ENCODE results near the gene IFITM10.

IFITM10 gene

GRCh38 chr11:1750840-1751530 lies 590 bp upstream of the IFITM10 start:
- no peak for FAIRE-seq

DNA sequence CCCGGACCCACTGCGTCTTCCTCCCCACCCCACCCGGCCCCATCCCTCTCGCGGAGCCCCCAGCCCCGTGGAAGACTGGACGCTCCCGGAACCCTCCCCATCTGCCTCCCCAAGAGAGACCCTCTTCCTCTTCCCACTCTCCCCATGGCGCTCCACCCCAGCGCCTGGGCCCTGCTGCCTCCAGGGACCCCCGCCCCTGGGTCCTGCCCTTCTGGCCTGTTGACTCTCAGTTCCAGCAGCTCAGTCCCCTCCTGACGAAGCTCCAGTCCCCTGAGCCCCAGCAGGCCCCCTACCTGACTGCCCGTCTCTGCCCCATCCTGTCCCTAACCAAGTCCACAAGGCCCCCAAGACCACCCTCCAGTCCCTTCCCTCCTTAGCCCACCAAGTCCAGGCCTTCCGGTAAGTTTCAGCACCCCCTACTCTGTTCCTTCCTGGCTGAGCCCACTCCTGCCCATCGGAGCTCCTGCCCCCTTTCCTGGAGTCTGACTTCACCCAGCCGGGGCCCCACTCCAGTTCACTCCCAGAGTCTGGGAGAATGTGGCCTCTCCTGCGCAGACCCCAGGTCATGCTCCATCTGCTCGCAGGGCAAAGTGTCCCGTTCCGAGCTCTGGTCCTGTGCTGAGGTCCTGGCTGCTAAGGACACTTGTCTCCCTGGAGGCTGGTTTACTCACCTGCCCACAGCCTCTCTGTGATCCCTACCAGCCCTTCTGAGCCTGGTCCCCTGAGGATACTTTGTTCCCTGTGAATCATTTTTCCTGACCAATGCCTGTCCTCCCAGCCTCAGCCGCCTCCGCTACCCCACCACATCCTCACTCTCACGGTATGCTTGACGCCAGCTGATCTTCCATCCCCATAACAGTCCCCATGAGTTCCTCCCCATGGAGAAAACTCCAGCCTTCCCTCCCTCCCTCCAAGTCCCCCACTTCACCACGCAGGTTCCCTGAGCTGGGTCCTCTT lies 722 bp downstream of the IFITM10 start:
- no peak for FAIRE-seq

DNA sequence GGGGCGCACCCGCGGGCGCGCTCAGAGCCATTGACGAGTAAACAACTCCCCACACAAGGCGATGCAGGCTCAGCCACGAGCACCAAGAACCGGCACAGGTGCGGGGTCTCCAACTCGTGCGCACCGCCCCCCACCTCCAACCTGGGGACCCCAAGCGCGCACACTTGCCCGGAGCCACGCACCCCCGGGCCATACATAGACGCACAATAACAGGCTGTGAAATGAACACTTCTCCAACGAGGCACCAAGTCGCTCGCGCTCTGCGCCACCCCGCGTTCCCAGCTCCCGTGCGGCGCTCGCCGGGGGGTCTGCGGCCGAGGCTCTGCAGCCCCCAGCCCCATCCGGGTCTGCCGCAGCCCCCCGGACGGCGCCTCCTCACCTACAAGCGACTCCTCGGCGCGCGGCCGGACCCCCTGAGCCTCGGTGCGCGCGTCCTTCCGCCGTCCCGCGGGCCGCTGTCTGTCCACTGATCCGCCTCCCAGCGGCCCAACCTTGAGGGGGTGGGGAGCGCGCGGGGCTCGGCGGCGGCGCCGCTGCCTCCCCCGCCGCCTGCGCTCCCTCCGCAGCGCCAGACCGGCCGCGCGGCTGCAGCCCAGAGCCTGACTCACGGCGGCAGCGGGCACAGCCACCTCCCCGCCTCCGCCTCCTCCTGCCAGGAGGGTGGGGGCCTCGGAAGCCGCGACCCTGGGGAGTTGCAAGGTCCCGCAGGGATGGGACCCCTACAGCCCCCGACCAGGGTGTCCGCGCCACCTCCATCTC lies 1.6 kb downstream of the IFITM10 start:
- FAIRE-seq, result no peak

GRCh38 chr11:1747753-1748635 lies 2.4 kb downstream of the IFITM10 start:
- FAIRE-seq, result no peak

- no peak for FAIRE-seq
Observed at GRCh38 chr11:1746956-1747752, 3.2 kb downstream of the IFITM10 start.

DNA sequence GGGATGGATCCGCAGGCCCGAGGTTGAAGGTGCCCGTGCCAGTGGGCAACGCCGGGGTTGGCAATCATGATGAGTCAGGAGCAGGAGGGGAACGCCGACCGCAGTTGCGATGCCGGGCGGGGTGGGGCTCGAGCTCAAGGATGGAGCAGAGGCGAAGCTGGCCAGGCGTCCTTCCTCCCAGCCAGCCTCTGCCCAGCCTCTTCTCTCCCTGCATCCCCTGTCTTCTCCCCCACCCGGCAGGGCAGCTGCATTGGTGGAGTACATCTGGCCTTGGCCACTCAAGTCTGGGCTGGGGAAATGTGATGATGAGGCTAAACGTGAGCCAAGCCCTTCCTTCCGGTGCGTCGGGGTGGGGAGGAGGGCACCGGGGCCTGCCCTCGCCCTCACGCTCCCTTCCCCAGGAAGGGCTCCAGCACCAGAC lies 3.9 kb downstream of the IFITM10 start:
- FAIRE-seq, result no peak

- no peak for FAIRE-seq
Observed at GRCh38 chr11:1745701-1746320, 4.6 kb downstream of the IFITM10 start.

DNA sequence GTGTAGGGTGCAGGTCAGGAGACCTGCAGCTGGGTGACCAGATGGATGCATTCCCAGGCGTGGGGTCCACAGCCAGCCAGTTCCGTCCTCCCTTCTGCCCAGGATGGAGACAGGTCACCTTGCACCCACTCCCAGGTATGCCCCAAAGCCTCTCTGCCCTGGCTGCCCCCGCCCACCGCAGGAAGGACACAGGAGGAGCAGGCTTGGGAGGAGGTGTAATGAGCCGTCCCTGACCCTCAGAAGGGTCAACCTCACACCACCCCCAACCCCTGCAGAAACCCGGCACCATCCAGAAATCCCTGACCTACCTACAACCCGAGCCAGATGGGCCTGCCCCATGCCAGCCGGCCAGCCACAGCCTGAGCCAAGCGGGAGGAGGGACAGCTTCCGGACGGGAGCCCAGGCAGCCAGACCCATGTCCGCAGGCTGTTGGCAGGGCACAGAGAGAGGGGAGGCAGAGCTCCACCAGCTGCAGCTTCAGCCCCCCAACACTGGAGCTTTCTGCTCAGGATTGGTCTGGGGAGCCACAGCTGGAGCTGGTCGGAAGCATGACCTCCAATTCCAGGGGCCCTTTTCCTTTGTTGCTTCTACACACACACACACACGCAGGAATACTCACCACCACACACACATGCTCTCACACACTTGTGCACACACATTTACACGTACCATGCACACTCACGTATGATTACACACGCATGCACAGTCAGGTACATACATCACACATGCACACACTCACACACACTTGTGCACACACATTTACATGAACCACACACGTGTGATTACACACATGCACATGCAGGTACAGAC lies 5.3 kb downstream of the IFITM10 start:
- no peak for FAIRE-seq

- FAIRE-seq, result no peak
Observed at GRCh38 chr11:1744137-1744886, 6.1 kb downstream of the IFITM10 start.

- FAIRE-seq, result no peak
Observed at GRCh38 chr11:1743585-1744136, 6.7 kb downstream of the IFITM10 start.

DNA sequence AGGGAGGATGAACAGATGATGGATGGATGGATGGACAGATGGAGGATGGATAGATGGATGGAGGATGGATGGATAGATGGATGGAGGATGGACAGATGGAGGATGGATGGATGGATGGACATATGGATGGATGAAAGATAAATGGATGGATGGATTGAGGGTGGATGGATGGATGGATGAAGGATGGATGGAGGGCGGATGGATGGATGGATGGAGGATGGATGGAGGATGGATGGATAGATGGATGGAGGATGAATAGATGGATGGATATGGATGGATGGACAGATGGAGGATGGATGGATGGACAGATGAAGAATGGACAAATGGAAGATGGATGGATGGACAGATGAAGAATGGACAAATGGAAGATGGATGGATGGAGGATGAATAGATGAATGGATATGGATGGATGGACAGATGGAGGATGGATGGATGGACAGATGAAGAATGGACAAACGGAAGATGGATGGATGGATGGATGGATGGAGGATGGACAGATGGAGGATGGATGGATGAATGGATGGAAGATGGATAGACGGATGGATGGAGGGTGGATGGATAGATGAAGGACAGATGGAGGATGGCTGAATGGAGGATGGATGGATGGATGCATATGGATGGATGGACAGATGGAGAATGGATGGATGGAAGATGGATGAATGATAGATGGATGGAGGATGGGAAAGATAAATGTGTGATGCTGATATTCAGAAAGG lies 7.4 kb downstream of the IFITM10 start:
- no peak for FAIRE-seq

- no peak for FAIRE-seq
Observed at GRCh38 chr11:1742371-1742770, 8.0 kb downstream of the IFITM10 start.

DNA sequence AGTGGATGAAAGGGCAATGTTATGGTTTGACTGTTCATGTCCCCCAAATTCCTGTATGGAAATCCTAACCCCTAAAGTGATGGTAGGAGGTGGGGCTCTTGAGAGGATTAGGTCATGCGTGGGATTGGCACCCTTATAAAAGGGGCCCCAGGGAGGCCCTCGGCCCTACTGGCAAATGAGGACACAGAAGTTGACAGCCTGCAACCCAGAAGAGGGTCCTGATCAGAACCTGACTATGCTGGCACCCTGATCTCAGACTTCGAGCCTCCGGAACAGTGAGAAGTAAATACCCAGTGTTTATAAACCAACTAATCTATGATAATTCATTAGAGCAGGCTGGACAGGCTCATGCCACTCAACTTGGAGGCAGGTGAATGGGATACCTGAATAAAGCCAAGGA lies 8.7 kb downstream of the IFITM10 start:
- FAIRE-seq, result no peak

DNA sequence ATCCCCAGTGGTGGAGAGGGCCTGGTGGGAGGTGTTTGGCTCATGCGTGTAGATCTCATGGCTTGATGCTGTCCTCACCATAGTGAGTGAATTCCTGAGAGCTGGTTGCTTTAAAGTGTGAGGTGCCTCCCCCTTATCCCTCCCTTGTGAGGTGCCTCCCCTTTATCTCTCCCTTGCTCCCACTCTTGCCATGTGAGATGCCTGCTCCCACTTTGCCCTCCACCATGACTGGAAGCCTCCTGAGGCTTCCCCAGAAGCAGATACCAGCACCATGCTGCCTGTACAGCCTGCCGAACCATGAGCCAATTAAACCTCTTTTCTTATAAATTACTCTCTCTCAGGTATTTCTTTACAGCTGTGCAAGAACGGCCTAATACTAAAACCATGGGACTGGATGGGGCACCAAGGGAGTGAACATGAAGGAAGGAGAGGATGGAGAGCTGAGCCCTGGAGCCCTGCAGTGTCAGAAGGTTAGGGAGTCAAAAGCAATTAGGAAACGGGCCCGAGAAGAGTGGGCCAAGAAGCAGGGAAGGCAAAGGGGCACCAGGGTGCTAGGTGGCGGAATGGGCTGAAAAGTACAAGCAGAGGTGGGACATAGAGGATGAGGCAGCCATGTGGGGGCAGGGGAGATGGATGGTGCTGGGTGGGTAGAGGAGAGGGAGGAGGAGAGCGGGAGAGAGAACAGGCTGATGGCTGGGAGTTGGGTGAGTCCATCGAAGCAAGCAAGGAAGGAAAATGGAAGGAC lies 9.4 kb downstream of the IFITM10 start:
- FAIRE-seq, result no peak

DNA sequence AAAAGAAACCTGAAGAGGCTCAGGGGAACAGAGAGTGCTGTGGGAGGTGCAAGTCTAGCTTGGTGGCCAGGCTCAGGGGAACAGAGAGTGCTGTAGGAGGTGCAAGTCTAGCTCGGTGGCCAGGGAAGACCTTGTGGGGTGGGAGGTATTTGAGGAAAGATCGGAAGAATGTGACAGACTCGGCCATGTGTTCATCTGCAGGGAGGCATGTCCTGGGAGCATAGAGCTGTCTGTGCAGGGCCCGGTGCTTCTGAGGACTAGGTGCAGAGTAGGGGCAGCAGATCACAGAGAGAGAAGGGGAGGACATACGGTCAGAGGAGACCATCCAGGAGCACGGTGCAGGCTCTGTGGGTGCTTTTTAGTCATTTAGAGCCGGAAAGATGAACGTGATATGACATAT lies 10.8 kb downstream of the IFITM10 start:
- FAIRE-seq, result no peak

DNA sequence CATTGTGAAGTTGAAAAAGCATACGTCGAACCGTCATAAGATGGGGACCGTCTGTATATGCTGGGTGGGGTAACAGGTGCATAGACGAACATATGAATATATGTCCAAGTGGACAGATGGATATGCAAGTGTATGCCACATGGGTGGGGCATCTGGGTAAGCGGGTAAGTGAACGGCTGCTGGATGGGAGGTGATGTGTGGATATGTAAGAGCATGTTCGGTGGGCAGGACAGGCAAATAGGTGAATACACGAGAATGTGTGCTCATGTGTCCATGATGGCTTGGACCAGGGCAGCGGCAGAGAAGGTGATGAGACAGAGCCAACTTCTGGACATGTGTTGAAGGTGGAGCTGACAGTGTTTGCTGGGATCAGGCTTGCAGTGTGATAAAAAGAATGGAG lies 12.0 kb downstream of the IFITM10 start:
- no peak for FAIRE-seq

GRCh38 chr11:1737080-1737757 lies 13.2 kb downstream of the IFITM10 start:
- FAIRE-seq, result no peak

Measured in A204.1 (cell line).